Spleen (tissue), 7 donors: Measurements from ENCODE around the gene ATP1A4.

Experiments
- CTCF ChIP-seq, 11 experiments: fragments of 200-600 bp in 7 of 11; fragments of 450-650 bp in 4 of 11; sonication (generic) in 4 of 11; IDR thresholded peaks in 8 of 11; conservative IDR thresholded peaks in 3 of 11; 1 replicate in 7 of 11; 2 replicates in 4 of 11; pipeline versions ENCODE4 v1.4.0 to v1.8.0; 2016 to 2021; ENCODE audit warnings: antibody characterized with exemption in 11 of 11, inconsistent platforms in 4 of 11, mild to moderate bottlenecking in 1 of 11
- POLR2AphosphoS5 ChIP-seq, 3 donors: sonication (generic); formaldehyde crosslinking; IDR thresholded peaks; one replicate each; pipeline ENCODE4 v1.5.1; 2017; ENCODE audit warnings: antibody characterized with exemption in 3 of 3
- donor health status: DM: no; HTN: no; CAD: no; lungs with moderate emphysema.
- donor health status: DM: no; HTN: no; CAD: no.
- donor health status: DM: no; HTN: no; CAD: no.

- no peak for TF ChIP-seq CTCF (IDR thresholded peaks at IDR 0.05 in 8 of 11, conservative IDR thresholded peaks at IDR 0.05 in 3 of 11)
- TF ChIP-seq POLR2AphosphoS5 (IDR thresholded peaks at IDR 0.05) = no peak
These were observed 27.7 kb upstream of the ATP1A4 start for GRCh38 chr1:160123726-160124125.
